Stimulated activated naive CD8-positive, alpha-beta T cell treated with anti-CD3 and anti-CD28 coated beads, Interleukin-15, Interleukin-2, amounts not matched to agents 100 U/mL and 50 U/mL, for 24 hours (primary cell): ENCODE results near the gene AAGAB.
"Not testable (repeated sequence)": the region's sequence is repeated elsewhere in the genome, so short reads cannot be mapped to it uniquely, and the experiment has no call there.

Source experiments
- ATAC-seq: fragments of 150-1000 bp; cut with Tn5 transposase; one replicate; pipeline ENCODE4 v1.10.0; 2021
- DNase-seq: peaks from one replicate; pipeline ENCODE4 v3.0.0; 2021

AAGAB gene

GRCh38 chr15:67253101-67253500 is 1.4 kb downstream of the AAGAB start:
- DNase-seq, result no peak

GRCh38 chr15:67251318-67251717 is 3.1 kb downstream of the AAGAB start:
- ATAC-seq (no peak), DNase-seq (no peak)

More at GRCh38 chr15:67253101-67253500, 1.4 kb downstream of the AAGAB start:
- no peak for ATAC-seq

- DNase-seq (no peak), ATAC-seq (no peak)
Observed at GRCh38 chr15:67249830-67250229, 4.6 kb downstream of the AAGAB start.

- DNase-seq (no peak), ATAC-seq (no peak)
Observed at GRCh38 chr15:67248011-67248505, 6.4 kb downstream of the AAGAB start.

GRCh38 chr15:67246606-67247005 is 7.9 kb downstream of the AAGAB start:
- ATAC-seq, DNase-seq: not testable (repeated sequence)

GRCh38 chr15:67244971-67245478 is 9.4 kb downstream of the AAGAB start:
- no peak for ATAC-seq

GRCh38 chr15:67242708-67243111 is 11.8 kb downstream of the AAGAB start:
- ATAC-seq (no peak), DNase-seq (no peak)

More at GRCh38 chr15:67244971-67245478, 9.4 kb downstream of the AAGAB start:
- DNase-seq, result no peak

- no peak for DNase-seq
- peak; percentile 82 for ATAC-seq
Observed at GRCh38 chr15:67241132-67241855, 13.2 kb downstream of the AAGAB start.

GRCh38 chr15:67240235-67241131 is 14.0 kb downstream of the AAGAB start:
- DNase-seq (no peak), ATAC-seq (no peak)

- DNase-seq, result no peak
- no peak for ATAC-seq
Observed at GRCh38 chr15:67232591-67232990, 21.9 kb downstream of the AAGAB start.

- no peak for DNase-seq
Observed at GRCh38 chr15:67230504-67230903, 24.0 kb downstream of the AAGAB start.

GRCh38 chr15:67228286-67228685 is 26.2 kb downstream of the AAGAB start:
- DNase-seq (no peak), ATAC-seq (no peak)

More at GRCh38 chr15:67230504-67230903, 24.0 kb downstream of the AAGAB start:
- no peak for ATAC-seq

- DNase-seq (no peak), ATAC-seq (no peak)
Observed at GRCh38 chr15:67227846-67228245, 26.6 kb downstream of the AAGAB start.

GRCh38 chr15:67227431-67227830 is 27.0 kb downstream of the AAGAB start:
- DNase-seq (no peak), ATAC-seq (no peak)

GRCh38 chr15:67225336-67225735 is 29.1 kb downstream of the AAGAB start:
- DNase-seq, result no peak
- ATAC-seq, result no peak

GRCh38 chr15:67224889-67225288 is 29.6 kb downstream of the AAGAB start:
- ATAC-seq (no peak), DNase-seq (no peak)

GRCh38 chr15:67219288-67219687 is 35.2 kb downstream of the AAGAB start:
- DNase-seq (no peak), ATAC-seq (no peak)

- ATAC-seq (no peak), DNase-seq (no peak)
Observed at GRCh38 chr15:67218428-67218827, 36.0 kb downstream of the AAGAB start.

GRCh38 chr15:67216859-67217258 is 37.6 kb downstream of the AAGAB start:
- DNase-seq (no peak), ATAC-seq (no peak)

GRCh38 chr15:67215102-67215501 is 39.4 kb downstream of the AAGAB start:
- ATAC-seq (no peak), DNase-seq (no peak)

GRCh38 chr15:67212684-67213367 is 41.6 kb downstream of the AAGAB start:
- DNase-seq (no peak), ATAC-seq (no peak)

- ATAC-seq, result no peak
- no peak for DNase-seq
Observed at GRCh38 chr15:67210555-67211168, 43.8 kb downstream of the AAGAB start.
